Measurements from ENCODE around the gene ZNF138.

DNA sequence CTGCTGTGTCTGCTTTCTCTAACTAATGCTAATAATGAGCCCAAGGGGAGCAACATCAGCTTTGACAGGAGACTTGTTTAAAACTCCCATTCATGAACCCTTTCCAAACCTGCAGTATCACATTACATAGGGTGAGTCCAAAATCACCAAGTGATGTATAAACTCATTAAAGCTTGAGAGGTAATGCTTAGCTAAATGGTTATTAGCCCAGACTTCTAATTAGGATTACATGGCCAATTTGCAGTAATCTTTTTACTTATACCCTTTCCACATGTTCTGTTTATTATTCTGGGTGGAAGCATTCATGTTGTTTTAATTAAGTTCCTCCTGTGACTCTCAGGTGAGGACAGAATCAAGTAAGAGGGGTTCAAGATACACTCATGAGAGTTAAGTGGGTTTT is 17.5 kb downstream of the ZNF138 start:
- TF ChIP-seq, protein P1, sequence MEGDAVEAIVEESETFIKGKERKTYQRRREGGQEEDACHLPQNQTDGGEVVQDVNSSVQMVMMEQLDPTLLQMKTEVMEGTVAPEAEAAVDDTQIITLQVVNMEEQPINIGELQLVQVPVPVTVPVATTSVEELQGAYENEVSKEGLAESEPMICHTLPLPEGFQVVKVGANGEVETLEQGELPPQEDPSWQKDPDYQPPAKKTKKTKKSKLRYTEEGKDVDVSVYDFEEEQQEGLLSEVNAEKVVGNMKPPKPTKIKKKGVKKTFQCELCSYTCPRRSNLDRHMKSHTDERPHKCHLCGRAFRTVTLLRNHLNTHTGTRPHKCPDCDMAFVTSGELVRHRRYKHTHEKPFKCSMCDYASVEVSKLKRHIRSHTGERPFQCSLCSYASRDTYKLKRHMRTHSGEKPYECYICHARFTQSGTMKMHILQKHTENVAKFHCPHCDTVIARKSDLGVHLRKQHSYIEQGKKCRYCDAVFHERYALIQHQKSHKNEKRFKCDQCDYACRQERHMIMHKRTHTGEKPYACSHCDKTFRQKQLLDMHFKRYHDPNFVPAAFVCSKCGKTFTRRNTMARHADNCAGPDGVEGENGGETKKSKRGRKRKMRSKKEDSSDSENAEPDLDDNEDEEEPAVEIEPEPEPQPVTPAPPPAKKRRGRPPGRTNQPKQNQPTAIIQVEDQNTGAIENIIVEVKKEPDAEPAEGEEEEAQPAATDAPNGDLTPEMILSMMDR (IDR thresholded peaks at IDR 0.05; ENCODE audit: low read depth, low read length, poor library complexity, severe bottlenecking), result no peak
- no peak for TF ChIP-seq EZH2phosphoT487 (IDR thresholded peaks at IDR 0.05; ENCODE audit: borderline replicate concordance, low read length)

Measured in DOHH2 (cell line).